Stimulated activated CD8-positive, alpha-beta memory T cell treated with anti-CD3 and anti-CD28 coated beads, Interleukin-12 subunit alpha, Interleukin-12 subunit beta, amount 100 ng/mL, for 4 hours (primary cell): Measurements from ENCODE around the gene HOXC5.

Source experiments
- DNase-seq: peaks from one replicate; pipeline ENCODE4 v3.0.0-alpha.2; 2020; ENCODE audit warnings: low read depth

Gene HOXC5

GRCh38 chr12:54032627-54033100 is at the start of gene HOXC5:
HOXC5 (plus strand) TSS chr12:54033050; CDS start chr12:54033123, 73 bp downstream.
- DNase-seq, result peak; percentile 27

- no peak for DNase-seq
Measured at GRCh38 chr12:53983568-53983949, 49.3 kb upstream of the HOXC5 start.

GRCh38 chr12:53983950-53984572 is 48.8 kb upstream of the HOXC5 start:
- DNase-seq, result no peak

GRCh38 chr12:53984901-53985691 is 47.8 kb upstream of the HOXC5 start, which contains the start of gene HOXC10:
HOXC10 (plus strand) TSS chr12:53985146; CDS start chr12:53985260, 114 bp downstream.
- peak; percentile 48 for DNase-seq

- no peak for DNase-seq
Measured at GRCh38 chr12:53985692-53985993, 47.2 kb upstream of the HOXC5 start.

- no peak for DNase-seq
Measured at GRCh38 chr12:53985994-53986685, 46.7 kb upstream of the HOXC5 start.

GRCh38 chr12:53986686-53987483 is 46.0 kb upstream of the HOXC5 start:
- DNase-seq, result no peak

GRCh38 chr12:53987787-53988230 is 45.0 kb upstream of the HOXC5 start:
- no peak for DNase-seq

GRCh38 chr12:53988541-53989226 is 44.2 kb upstream of the HOXC5 start:
- DNase-seq, result no peak

GRCh38 chr12:53989227-53990113 is 43.4 kb upstream of the HOXC5 start:
- no peak for DNase-seq

GRCh38 chr12:53990311-53991076 is 42.4 kb upstream of the HOXC5 start:
- no peak for DNase-seq

GRCh38 chr12:53991077-53991460 is 41.8 kb upstream of the HOXC5 start:
- no peak for DNase-seq

GRCh38 chr12:53992377-53992889 is 40.4 kb upstream of the HOXC5 start:
- DNase-seq, result no peak

- DNase-seq, result no peak
Measured at GRCh38 chr12:53993162-53994008, 39.5 kb upstream of the HOXC5 start.

- no peak for DNase-seq
Measured at GRCh38 chr12:53994009-53994263, 38.9 kb upstream of the HOXC5 start.

GRCh38 chr12:53994264-53995001 is 38.4 kb upstream of the HOXC5 start:
- no peak for DNase-seq

GRCh38 chr12:53995002-53995377 is 37.9 kb upstream of the HOXC5 start:
- no peak for DNase-seq
